Amniotic stem cell (primary cell): ENCODE results near the gene ITGA7.

Experiments used
- DNase-seq: peaks from one replicate; lab custom pipeline; 2025; lab: John Stamatoyannopoulos, UW

ITGA7 gene

GRCh38 chr12:55700255-55701018, 7.3 kb downstream of the ITGA7 start:
- DNase-seq, result no peak

GRCh38 chr12:55699471-55700055, 8.1 kb downstream of the ITGA7 start:
- no peak for DNase-seq

GRCh38 chr12:55698965-55699364, 8.7 kb downstream of the ITGA7 start:
- no peak for DNase-seq

GRCh38 chr12:55698241-55698955, 9.3 kb downstream of the ITGA7 start:
- no peak for DNase-seq

GRCh38 chr12:55697686-55698085, 10.0 kb downstream of the ITGA7 start:
- no peak for DNase-seq

GRCh38 chr12:55696796-55697462, 10.8 kb downstream of the ITGA7 start:
- DNase-seq, result no peak

GRCh38 chr12:55696141-55696540, 11.6 kb downstream of the ITGA7 start:
- DNase-seq, result no peak

- DNase-seq, result no peak
Observed at GRCh38 chr12:55695349-55695748, 12.4 kb downstream of the ITGA7 start.

GRCh38 chr12:55694651-55695050, 13.1 kb downstream of the ITGA7 start:
- DNase-seq, result no peak

GRCh38 chr12:55694188-55694515, 13.6 kb downstream of the ITGA7 start:
- DNase-seq, result no peak

- no peak for DNase-seq
Observed at GRCh38 chr12:55693323-55694187, 14.1 kb downstream of the ITGA7 start.

GRCh38 chr12:55692631-55693322, 14.9 kb downstream of the ITGA7 start:
- DNase-seq, result no peak

GRCh38 chr12:55688716-55689655, 18.7 kb downstream of the ITGA7 start:
- DNase-seq, result no peak

- no peak for DNase-seq
Observed at GRCh38 chr12:55687746-55688145, 20.0 kb downstream of the ITGA7 start.

- DNase-seq, result no peak
Observed at GRCh38 chr12:55686366-55687010, 21.2 kb downstream of the ITGA7 start.

- no peak for DNase-seq
Observed at GRCh38 chr12:55685671-55686070, 22.0 kb downstream of the ITGA7 start.

GRCh38 chr12:55684761-55685370, 22.8 kb downstream of the ITGA7 start:
- no peak for DNase-seq

- no peak for DNase-seq
Observed at GRCh38 chr12:55683676-55684075, 24.0 kb downstream of the ITGA7 start.
